ENCODE data around the gene KBTBD4. TPM values are rescaled to one million over a fixed set of nuclear protein-coding genes. Genes with fewer than 3 reads are reported as not detected.

The KBTBD4 gene
- total and polyA plus RNA-seq, 2 of the 8 experiments (the other 6 are each of a cell fraction or from before 2014, with no cell fraction given), result 12.0 to 19.5 TPM

- TF ChIP-seq CHD7 (IDR thresholded peaks at IDR 0.05; ENCODE audit: insufficient replicate concordance, low read length) (no peak), CHD2 (IDR thresholded peaks at IDR 0.05; ENCODE audit: low read length) (peak; percentile 60; the same call in 1 of the 2 replicates)
These were observed at the start of gene KBTBD4, which contains the start of gene NDUFS3 (continued) for GRCh38 chr11:47578524-47579494.
